Medulla oblongata (tissue), 1 donor: Measurements from ENCODE around the gene NFX1.

Experiments
- DNase-seq: peaks from one replicate; pipeline ENCODE4 v3.0.0-alpha.2; 2015; ENCODE audit errors: extremely low spot score

Gene NFX1

DNA sequence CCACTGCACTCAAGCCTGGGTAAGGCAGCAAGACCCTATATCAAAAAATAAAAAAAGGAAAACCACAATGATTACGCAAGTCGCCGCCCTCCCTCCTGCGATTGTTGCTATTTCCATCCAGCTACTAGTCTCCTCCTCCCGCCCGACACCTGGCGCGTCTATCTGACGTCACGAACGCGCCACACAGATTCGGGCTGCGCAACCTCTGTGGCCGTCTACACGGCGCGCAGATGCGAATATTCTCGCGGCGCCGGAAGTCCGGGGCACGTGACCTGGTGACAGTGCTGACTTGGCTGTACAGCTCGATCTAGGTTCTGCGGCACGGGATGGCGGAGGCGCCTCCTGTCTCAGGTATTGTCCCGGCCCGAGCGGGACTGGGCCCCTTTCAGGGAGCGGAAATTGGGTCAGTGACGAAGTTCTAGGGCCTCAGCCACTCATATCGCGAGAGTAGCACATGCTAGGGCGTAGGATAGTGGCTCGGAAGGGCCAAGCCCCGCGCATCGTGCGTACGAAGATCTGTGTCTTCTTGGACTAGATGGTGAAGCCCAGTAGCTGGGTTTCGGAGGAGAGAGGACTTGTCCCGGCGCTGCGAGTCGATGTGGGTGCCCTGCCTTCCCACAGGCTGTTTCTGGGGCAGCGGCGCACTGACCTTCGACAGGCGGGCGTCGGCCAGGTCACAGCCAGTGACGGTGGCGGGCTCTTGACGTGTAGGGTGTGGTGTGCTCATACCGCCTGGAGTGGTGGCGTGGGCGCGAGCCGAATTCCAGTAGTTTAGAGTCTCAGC, at the start of gene NFX1:
NFX1 (plus strand) TSS at position 270 of the 784 bp plus-strand sequence; CDS start at position 327, 57 bp downstream.
- peak; percentile 98 for DNase-seq

DNA sequence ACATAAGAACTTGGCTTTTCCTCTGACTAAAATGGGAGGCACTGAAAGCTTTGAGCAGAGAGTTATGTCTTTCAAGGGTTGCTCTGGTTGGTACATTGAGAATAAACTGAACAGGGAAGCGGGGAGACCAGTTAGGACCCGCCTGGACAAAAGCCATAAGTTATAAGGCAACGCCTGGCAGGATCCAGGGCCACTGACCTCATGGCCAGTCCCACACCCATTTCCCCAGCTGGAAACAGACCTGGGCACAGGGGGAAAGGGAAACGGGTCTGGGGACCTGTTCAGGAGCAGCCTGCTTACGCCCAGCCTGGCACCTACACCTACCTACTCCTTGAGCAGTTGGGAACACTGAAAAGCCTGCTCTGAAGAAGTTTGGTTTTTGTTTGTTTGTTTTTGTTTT, 49.0 kb upstream of the NFX1 start:
- DNase-seq = no peak

DNA sequence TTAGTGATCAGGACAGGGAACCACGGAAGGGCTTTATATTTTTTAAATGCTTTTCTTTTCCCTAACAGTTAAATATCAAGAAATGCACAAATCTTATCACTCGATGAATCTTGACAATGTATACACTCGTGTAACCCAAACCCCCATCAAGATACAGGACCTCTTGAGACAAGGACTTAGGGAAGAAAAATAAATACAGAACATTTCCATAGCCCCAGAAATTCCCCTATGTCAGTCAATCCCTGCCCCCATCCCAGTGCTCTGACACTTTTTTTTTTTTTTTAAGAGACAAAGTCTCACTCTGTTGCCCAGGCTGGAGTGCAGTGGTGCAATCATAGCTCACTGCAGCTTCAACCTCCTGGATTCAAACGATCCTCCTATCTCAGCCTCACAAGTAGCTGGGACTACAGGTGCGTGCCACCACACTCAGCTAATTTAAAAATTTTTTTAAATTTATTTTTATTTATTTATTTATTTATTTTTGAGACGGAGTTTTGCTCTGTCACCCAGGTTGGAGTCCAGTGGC, 47.6 kb upstream of the NFX1 start:
- DNase-seq = no peak

DNA sequence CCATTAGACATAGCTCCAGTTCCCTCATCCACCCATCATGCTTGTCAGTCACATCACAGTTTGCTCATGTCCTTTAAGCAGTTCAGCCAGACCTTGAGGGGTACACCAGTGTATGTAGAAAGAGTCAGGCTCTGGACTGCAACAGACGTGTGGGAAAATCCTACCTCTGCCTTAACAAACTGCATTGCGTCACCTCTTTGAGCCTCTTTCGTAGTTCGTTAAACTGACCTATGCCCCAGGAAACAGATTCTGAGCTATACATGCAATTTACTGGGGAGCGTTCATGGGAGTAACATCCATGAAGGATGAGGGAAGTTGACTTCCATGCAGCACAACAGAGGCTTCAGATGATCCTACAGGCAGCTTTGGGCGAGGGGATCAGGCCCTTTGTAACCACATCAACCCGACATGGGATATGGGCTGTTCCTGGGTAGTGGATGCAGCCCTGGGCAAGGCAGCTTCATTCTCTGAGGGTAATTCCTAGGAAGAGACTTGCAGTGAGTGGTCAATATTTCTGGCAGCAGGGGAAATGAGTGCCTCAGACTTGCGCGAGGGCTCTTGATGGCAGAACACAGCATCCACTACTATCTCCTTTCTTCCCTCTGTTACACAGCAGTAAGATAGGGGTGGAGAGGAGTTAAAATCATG, 46.1 kb upstream of the NFX1 start:
- no peak for DNase-seq

DNA sequence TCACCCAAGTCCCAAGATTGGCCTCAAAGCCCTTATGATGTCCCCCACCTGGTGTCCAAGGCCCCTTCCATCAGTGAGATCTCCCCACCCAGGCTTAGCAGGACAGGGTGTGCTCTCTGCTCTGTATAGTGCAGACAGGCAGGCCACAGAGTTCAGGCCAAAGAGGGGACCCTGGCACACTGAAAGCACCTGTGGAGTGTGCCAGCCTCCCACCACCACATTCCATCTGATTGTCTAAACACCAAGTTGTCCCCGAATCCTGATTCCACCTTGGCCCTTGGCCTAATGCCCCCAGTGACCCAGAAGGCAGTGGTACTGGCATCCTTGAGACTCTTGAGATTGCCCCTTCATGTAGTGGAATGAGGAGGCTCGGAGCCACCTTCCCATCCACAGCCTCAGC, 45.0 kb upstream of the NFX1 start:
- DNase-seq = no peak

DNA sequence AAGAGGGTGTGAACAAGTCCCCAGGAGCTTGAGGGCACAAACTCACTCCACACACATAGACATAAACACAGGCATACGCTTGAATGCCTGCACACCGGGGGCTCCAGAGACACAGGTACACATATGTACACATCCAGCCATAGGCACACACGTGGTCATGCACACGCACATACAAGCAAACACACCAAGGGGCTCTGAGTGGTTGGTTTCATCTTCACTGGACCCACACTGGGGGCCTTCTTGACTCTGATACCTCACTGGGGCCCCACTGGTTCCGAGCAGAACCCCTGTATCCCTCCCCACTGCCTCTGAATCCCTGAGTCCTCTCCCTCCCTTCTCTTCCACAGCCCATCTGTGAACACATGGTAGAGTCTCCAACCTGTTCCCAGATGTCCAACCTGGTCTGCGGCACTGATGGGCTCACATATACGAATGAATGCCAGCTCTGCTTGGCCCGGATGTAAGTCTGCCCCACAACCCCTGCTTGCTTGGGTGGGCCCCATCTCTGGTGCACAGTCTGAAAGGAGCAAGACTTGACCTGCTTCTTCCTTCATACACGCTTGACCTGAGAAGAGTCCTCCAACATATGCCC, 44.0 kb upstream of the NFX1 start:
- no peak for DNase-seq

DNA sequence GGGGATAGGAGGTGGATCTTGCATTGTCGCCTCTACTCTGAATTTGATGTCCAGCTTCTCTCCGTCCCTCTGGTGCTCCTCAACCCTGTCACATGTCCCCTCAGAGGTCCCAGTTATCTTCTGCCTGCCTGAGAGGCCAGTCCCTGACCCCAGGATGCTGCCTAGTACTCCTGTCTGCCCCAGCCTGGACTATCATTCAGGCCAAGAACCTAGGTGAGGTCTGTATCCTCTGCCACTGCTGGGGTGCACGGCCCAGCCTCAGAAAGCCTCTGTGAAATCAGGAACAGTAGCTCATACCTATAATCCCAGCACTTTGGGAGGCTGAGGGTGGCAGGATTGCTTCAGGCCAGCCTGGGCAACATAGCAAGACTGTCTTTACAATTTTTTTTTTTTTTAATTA, 41.7 kb upstream of the NFX1 start:
- DNase-seq = no peak

DNA sequence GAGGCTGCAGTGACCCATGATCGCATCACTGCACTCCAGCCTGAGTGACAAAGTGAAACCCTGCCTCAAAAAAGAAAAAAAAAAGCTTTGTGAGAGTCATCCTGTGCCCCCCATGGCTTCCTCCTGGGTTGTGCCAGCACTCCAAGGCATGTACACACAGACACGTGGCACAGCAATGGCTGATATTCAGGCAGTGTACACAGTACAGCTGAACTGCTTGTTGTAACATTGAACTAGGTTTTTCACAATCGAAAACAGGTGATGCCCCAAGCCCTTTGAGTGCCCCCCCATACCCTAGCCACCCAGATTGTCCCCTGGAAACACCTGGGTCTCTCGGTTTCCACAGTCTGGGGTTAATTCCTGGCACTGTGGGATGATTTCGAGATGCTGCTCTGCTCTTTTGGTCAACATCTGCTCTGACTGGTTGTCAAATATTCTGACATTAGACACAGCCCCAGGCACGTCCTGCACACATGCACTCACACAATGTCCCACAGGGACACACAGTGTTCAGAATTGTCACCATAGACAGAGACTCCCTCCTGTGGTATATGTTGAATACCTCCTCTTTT, 41.1 kb upstream of the NFX1 start:
- no peak for DNase-seq

DNA sequence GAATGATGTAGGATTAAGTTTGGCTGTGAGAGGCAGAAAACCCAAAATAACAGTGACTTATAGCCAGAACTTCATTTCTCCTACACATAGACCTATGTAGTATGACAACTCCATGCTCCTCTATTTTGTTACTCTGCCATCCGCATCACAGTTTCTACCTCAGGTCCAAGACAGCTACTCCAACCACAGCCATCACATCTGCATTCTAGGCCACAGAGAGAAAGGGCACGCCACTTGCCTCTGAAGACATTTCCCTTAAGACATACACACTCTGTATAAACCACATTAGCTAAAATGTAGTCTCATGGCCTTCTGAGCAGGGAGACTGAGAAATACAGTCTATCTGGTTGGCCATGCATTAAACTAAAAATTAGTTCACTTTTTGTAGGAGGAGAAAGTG, 40.3 kb upstream of the NFX1 start:
- DNase-seq = no peak

DNA sequence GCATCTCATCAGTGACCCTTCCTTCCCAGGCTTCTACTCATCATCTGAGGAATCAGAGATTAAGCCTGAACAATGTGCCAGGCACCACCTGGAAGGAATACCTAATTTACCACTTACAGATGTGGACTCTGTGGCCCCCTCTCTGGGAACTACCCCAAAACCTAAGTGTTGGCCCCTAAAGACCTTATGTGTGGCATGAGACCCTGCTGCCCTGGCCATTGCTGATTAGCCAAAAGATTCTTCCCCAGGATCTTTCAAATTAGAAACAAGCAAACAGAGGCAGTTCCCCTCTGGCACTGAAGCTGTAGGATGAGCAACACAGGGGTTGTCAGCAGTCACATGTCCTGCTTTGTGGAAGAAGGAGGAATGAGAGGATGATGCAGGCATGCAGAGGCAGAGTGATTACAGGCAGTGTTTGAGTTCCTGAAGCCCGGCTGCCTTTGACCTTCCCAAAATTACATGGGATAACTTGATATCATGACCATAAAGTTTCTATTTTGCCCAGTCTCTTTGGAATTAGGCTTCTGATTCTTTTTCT, 39.8 kb upstream of the NFX1 start:
- no peak for DNase-seq

DNA sequence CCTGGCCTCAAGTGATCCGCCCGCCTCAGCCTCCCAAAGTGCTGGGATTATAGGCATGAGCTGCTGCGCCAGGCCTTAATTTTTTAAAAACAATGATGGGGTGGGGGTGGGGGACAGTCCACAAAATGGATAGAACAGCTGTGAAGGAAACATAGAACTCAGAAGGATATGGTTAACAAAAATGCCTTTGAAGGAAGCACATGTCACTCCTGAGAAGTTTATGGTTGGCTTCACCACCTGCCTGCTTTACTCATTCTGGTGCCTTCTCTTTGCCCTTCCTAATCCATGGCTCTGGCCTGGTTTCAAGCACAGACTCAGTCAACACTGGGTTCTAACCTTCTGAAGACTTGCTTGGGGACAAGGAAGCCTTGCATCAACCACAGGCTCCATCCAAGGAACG, 36.1 kb upstream of the NFX1 start:
- DNase-seq = no peak

DNA sequence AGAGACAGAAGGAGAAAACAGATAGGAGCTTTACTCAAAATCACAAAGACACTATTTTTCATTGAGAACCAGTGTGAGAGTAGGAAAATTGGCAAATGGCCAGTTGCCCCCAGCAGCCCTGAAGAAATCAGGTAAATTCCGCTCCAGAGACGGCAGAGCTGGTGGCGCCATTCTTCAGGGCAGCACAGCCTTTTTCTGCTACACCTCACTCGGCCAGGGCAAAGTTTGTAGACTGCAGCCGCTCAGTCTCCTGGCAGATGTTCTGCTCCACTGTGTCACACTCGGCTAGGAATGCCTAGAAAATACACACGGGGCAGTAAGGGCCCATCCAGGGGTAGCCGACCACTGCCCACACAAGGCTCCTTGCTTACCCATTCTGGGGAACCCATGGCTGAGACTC, 35.3 kb upstream of the NFX1 start:
- DNase-seq = no peak

DNA sequence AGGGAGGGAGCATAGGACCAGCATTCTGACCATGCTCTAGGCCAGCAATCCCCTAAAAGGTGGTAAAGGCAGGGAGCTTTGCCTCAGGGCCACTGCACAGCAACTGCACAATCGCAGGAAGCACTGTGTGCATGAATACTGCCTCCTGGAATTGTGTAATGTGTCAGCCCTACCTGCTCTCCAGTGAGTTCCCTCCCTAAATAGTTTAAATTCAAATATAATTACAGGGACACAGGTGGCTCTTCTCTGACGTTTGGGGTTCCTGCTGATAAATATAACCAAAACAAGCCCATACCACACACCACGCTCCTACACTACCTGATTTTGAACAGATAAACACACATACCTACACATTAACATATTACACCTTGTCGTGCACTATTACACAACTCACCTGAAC, 34.8 kb upstream of the NFX1 start:
- no peak for DNase-seq

DNA sequence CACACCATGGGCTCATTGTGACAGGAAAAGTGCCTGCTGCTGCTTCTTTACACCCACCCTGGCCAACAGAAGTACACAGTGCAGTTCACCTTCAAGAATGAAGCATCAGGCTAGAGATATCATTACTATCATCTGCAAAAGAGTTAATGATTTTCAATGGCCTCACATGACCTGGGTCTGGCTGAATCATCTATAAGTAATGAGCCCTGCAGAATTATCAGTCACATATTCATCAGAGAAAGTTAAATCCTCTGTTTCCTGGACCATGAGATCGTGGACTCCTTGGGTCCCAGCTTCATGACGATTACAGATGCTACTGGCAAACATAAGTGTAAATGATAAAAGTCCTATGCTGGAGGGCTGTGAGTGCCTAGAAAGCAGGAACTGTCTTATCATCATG, 34.1 kb upstream of the NFX1 start:
- DNase-seq = no peak

DNA sequence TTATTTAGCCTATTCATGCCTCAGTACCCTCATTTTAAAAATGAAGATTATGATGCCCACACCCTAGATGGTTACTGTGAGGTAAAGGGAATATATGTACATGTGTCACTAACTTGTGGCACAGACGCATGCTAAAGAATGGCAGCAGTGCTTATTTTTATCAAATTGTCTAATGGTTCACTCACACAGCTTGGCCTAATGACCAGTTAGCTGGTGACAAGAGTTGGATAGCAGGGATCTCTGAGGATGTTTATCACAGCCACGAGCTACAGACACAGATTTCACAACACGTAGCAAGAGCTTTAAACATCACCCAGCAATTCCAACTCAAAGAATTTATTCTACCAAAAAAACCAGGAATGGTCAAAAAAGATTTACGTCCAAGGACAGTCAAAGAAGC, 33.0 kb upstream of the NFX1 start:
- DNase-seq = no peak

DNA sequence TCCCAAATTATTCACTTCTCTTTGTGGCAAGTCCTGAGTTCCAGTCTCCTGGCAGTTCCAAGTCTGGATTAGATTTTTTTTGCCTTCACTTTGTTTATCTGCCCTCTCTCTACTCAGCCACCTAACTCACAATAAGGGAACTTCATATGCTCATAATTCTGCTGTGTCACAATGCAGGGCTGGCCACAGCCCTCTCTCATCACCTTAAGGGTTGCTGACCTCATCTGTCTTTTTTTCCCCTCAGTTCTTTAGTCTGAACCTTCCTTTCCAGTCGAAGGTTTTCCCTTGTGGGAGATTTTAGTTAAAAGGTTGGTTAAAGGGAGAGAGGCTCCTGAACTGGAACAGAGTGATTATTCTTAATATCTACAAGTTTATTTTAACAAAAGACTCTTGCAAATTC, 29.9 kb upstream of the NFX1 start:
- DNase-seq = no peak

DNA sequence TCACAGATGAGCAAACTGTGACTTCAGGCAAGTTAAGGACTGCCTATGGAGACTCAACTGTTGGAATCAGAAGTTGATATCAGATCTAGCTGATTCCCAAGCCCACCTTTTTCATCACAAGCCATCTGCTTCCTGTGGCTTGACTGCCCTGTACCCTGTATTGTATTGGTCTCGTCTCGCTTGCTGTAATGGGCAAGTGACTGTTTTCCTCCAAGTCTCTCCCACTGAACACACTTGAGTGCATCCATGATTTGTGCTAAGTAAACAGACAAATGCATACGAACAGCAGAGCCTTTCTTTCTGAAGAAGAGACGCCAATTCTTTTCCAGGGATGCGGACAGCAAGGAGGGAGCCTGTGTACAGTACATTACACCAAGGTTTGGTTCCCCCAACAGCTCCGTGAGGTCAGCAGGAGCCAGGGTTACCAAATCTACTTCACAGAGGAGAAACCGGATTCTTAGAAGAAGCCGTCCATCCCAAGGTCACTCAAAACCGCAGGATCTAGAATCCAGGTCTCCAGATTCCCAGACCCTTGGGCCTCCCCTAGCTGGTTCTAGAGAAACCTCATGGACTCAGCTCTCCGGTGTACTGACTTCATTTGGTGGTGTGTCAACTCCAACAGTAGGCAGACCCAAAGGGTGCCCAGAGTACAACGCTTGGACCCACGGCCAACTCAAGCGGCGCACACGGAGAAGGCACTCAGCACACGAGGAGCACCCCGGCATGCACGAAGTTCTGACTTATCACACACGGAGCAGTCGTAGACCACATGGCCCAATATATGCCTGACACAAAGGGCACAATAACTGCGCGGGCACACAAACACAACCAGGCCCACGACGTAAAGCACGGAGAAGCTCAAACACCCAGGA, 26.9 kb upstream of the NFX1 start:
- peak; percentile 53 for DNase-seq

DNA sequence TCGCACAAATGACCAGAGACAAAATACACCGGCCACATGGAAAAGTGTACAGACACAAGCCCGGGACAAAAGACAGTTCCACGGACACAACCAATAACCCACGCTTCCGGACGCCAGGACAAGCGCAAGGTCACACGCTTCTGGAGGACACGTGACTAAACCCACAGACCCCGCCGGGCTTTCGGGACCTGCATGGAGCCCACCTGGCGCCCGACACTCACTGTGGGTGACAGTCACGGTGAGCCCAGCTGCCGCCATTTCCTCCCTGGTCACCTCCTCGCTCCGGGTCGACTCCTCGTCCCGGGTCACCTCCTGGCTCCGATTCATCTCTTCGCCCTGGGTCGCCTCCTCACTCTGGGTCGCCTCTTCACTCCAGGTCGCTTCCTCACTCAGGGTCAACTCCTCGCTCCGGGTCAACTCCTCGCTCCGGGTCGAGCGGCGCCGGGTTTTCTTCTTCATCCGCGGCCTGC, 26.3 kb upstream of the NFX1 start:
- no peak for DNase-seq

DNA sequence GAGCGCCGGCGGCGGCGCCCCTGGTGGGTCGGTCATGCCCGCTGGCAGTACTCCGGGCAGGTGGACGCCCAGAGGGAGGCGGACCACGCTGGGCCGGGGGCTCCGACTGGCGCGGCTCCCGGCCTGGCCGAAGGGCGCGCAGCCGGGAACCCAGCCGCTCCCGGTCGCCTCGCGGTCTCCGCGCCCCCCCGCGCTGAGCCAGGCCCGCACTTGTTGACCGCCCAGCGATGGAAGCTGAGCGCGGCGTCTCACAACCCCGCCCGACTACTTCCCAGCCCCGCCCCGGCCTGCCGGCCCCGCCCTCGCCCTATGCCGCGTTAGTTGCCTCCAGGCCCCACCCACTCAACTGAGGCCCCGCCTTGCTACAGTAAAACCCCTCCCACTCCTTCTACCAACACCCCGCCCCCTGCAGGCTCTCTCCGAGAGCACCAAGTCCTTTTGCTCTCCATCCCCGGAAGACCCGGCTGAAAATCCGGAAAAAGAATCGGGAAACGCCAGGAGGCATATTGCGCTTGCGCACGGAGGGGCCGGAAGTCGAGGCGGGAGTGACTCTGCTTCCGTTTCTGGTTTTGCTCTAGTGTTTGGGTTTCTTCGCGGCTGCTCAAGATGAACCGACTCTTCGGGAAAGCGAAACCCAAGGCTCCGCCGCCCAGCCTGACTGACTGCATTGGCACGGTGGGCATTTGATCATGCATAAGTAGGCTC, 25.7 kb upstream of the NFX1 start, which contains the start of the genes BAG1 and CHMP5:
BAG1 (minus strand) TSS at position 236 of the 705 bp plus-strand sequence.
CHMP5 (plus strand) TSS at position 577 of the 705 bp plus-strand sequence; CDS start at position 607, 30 bp downstream.
- DNase-seq = peak; percentile 100

DNA sequence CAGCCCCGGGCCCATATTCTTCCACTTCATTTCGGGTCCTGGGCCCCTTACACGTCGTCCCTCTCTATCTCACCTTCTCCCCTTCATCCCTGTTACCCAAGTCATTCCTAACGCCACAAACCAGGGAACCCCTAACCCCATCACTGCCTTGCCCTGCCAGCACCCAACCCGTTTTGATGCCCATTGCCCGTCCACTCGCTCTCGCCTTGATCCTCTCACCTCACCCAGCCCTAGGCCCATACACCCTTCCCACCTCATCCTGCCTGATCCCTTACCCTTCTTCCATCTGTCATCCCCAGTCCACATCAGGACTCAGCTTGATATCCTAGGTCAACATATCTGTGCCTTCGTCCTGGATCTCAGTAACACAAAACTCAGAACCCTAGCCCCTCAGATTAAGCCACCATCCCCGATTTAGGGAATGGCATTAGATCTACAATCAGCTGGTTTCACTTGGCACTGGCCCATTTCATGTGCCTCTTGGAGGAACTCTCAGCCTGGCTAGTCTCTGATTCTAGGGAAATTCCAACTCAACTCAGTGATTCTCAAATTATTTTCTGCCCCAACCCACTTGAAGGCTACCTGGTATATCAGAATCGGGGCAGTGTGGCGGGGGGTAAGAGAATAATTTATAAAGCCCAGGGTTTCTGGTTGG, 25.0 kb upstream of the NFX1 start:
- peak; percentile 17 for DNase-seq
